ENCODE measurements around the gene VAPB. TPM values are rescaled to one million over a fixed set of nuclear protein-coding genes. Genes with fewer than 3 reads are reported as not detected.

Gene VAPB
- total RNA-seq, 1 donor from 2014 or later: 13.0 TPM

GRCh38 chr20:58349570-58349969, 39.5 kb upstream of the VAPB start:
- H3K4me3 ChIP-seq (ENCODE audit: low read depth, low read length): no peak overlapping the region
- TF ChIP-seq CTCF (conservative IDR thresholded peaks at IDR 0.05; ENCODE audit: low read depth, low read length): no peak
- peak; percentile 6 for DNase-seq (ENCODE audit: low read depth)

GRCh38 chr20:58352468-58352867, 36.6 kb upstream of the VAPB start:
- no peak for TF ChIP-seq CTCF (conservative IDR thresholded peaks at IDR 0.05; ENCODE audit: low read depth, low read length)
- DNase-seq (ENCODE audit: low read depth): no peak
- no peak overlapping the region for H3K4me3 ChIP-seq (ENCODE audit: low read depth, low read length)

GRCh38 chr20:58359441-58359840, 29.6 kb upstream of the VAPB start:
- H3K4me3 ChIP-seq (ENCODE audit: low read depth, low read length): no peak overlapping the region
- DNase-seq (ENCODE audit: low read depth): no peak
- TF ChIP-seq CTCF (conservative IDR thresholded peaks at IDR 0.05; ENCODE audit: low read depth, low read length): no peak

- no peak for TF ChIP-seq CTCF (conservative IDR thresholded peaks at IDR 0.05; ENCODE audit: low read depth, low read length)
Measured at GRCh38 chr20:58360936-58361335, 28.1 kb upstream of the VAPB start.

GRCh38 chr20:58361481-58362205, 27.4 kb upstream of the VAPB start:
- TF ChIP-seq CTCF (conservative IDR thresholded peaks at IDR 0.05; ENCODE audit: low read depth, low read length): no peak
- no peak overlapping the region for H3K4me3 ChIP-seq (ENCODE audit: low read depth, low read length)
- no peak for DNase-seq (ENCODE audit: low read depth)

More at GRCh38 chr20:58360936-58361335, 28.1 kb upstream of the VAPB start:
- no peak for DNase-seq (ENCODE audit: low read depth)
- no peak overlapping the region for H3K4me3 ChIP-seq (ENCODE audit: low read depth, low read length)

GRCh38 chr20:58362206-58362516, 26.9 kb upstream of the VAPB start:
- TF ChIP-seq CTCF (conservative IDR thresholded peaks at IDR 0.05; ENCODE audit: low read depth, low read length): no peak
- DNase-seq (ENCODE audit: low read depth): no peak
- no peak overlapping the region for H3K4me3 ChIP-seq (ENCODE audit: low read depth, low read length)

GRCh38 chr20:58362970-58363369, 26.1 kb upstream of the VAPB start:
- DNase-seq (ENCODE audit: low read depth): no peak
- no peak for TF ChIP-seq CTCF (conservative IDR thresholded peaks at IDR 0.05; ENCODE audit: low read depth, low read length)
- no peak overlapping the region for H3K4me3 ChIP-seq (ENCODE audit: low read depth, low read length)

All from epithelial cell of proximal tubule (primary cell).